H7 (cell line): ENCODE results near the gene RALB. TPM values are rescaled to one million over a fixed set of nuclear protein-coding genes. Genes with fewer than 3 reads are reported as not detected.
A peak's percentile ranks its signal among the peaks of the same experiment; 100 is the strongest.

Experiments
- DNase-seq: peaks from one replicate; pipeline ENCODE4 v3.0.0; 2012
- H3K27me3 ChIP-seq: 2 replicates; pipeline ENCODE4 v1.6.0; 2011; ENCODE audit warnings: mild to moderate bottlenecking, low read length; ENCODE audit not compliant: control insufficient read depth, insufficient read depth
- H3K36me3 ChIP-seq: replicated peaks from 2 replicates; pipeline ENCODE4 v1.5.1; 2011; ENCODE audit warnings: low read length; ENCODE audit not compliant: control insufficient read depth, insufficient read depth
- H3K4me3 ChIP-seq: 2 replicates; pipeline ENCODE4 v1.5.1; 2011; ENCODE audit warnings: low read depth, mild to moderate bottlenecking, control low read depth, low read length, moderate library complexity; ENCODE audit not compliant: insufficient read depth
- total RNA-seq: library from RNA; depleted of rRNA; stranded (reverse); fragments of >200 nt; shearing (Covaris generic); gene quantifications from 2 replicates; pipeline ENCODE4 v1.2.3, GENCODE V29; 2014

RALB gene
- total RNA-seq, 1 experiment from 2014 or later = 13.5 TPM

- H3K4me3 ChIP-seq = no peak overlapping the region
- no peaks in the 10 kb centered on the region; the same call in 1 of the 2 replicates for H3K27me3 ChIP-seq
- DNase-seq = no peak
- no peaks in the 10 kb centered on the region for H3K36me3 ChIP-seq
Observed at GRCh38 chr2:120322329-120322728, 69.7 kb downstream of the RALB start.

DNA sequence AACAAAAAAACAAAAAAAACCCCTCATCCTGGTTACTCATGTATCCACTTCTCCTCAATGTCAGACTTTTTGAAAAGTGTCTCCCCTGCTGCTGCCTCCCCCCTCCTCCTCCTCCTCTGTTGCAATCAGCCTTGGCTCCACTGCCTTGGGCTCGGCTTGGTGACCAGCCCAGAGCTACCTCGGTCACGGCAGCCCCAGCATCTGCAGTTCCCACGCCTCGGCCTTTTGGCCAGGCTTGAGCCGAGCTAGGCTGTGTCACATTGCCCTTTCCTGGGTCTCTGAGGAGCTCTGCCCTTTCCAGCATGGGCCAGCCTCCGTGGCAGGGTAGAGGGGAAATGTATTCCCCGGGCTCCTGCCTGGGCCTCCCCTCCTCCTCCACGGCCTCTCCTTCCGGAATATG, 70.6 kb downstream of the RALB start:
- DNase-seq = peak; percentile 48
- Histone ChIP-seq H3K4me3 (no peak overlapping the region), H3K27me3 (no peaks in the 10 kb centered on the region; the same call in 1 of the 2 replicates), H3K36me3 (no peaks in the 10 kb centered on the region)

DNA sequence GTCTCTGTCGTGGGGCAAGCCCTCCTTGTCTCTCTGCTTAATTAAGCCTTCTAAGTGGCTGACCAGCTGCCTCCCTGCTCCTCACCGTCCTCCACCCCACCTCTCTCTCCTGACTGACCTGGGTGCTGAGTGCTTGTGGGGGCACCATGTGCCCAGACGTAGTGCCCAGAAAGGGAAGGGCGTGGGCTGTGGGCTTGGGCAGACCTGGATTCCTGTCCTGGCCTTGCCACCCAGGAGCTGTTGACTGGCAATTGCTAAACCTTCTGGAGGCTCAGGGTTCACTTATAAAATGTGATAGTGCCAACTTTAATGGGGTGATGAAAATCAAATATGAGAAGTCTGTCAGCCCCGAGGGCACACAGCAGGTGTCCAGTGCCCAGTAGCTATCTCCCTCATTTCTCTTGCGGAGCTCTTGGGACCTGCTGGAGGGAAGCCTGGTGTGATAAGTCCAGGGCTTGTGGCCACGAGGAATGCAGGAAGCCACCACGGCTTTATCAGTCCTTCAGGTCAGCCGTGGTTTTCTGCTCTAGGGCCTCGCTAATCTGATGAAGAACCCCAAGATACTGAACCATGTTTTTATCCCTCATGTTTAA, 71.3 kb downstream of the RALB start:
- Histone ChIP-seq H3K36me3 (no peaks in the 10 kb centered on the region), H3K4me3 (no peak overlapping the region), H3K27me3 (no peaks in the 10 kb centered on the region; the same call in 1 of the 2 replicates)
- no peak for DNase-seq

- Histone ChIP-seq H3K27me3 (no peaks in the 10 kb centered on the region; the same call in 1 of the 2 replicates), H3K36me3 (no peaks in the 10 kb centered on the region), H3K4me3 (no peak overlapping the region)
- DNase-seq = no peak
Observed at GRCh38 chr2:120324933-120325332, 72.3 kb downstream of the RALB start.

- Histone ChIP-seq H3K36me3 (no peaks in the 10 kb centered on the region), H3K4me3 (no peak overlapping the region), H3K27me3 (no peaks in the 10 kb centered on the region)
- no peak for DNase-seq
Observed at GRCh38 chr2:120326066-120326465, 73.4 kb downstream of the RALB start.

DNA sequence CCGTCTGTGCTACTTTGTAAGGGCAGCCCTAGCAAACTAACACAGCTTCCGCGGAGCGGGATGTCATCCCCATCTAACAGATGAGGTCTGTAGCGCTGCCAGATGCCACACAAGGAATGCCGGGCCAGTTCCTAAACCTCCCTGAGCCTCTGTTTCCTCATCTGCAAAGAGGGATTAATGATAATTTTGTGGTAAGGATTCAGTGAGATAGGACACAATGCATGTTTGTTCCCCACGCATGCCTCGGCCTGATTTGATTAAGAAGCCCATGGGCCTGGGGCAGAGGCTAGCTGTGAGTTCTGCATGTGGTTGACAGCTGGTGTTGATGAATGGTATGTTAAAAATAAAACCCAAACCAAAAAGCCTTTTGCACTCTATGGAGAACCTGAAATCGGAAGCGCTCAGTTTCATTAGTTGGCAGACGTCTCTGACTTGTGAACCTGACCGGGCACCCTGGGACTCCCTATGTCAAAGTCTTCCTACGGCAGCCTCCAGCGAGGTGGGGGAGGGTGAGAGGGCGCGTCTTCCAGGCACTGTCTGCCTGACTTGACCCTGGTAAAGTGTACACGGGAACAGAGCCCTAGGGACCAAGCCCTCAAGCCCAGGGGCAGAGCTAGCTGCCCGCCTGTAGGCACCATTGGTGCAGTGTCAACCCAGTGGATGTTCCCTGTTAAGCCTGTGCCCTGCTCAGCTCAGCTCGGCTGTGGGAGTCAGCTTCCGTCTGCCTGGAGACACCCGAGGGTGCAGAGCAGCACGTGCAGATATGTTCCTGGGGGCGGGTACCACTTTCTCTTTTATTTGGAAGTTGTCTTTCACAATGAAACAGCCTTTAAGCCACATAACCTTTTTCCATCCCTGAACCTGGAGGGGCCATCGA, 78.5 kb downstream of the RALB start:
- Histone ChIP-seq H3K27me3 (no peaks in the 10 kb centered on the region), H3K36me3 (no peaks in the 10 kb centered on the region), H3K4me3 (no peak overlapping the region)
- DNase-seq = no peak

DNA sequence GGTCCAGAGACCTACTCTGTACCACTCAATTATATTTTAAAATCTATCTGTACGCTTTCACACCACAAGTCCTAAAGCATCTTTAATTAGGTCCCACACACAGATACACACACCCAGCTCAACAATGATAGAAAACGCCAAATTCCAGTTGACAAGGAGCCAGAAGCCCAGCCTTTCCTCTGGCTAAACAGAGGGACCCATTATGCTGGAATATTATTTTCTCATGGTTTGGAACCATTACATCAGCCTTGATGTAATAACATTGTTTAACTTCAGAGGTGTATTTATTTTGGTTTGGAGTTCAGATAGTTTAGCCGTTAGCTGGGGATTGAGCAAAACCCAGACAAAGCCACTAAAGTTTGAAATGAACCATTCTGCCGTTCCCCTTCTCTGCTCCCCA, 79.3 kb downstream of the RALB start:
- Histone ChIP-seq H3K36me3 (no peaks in the 10 kb centered on the region), H3K27me3 (no peaks in the 10 kb centered on the region), H3K4me3 (no peak overlapping the region)
- DNase-seq = no peak

DNA sequence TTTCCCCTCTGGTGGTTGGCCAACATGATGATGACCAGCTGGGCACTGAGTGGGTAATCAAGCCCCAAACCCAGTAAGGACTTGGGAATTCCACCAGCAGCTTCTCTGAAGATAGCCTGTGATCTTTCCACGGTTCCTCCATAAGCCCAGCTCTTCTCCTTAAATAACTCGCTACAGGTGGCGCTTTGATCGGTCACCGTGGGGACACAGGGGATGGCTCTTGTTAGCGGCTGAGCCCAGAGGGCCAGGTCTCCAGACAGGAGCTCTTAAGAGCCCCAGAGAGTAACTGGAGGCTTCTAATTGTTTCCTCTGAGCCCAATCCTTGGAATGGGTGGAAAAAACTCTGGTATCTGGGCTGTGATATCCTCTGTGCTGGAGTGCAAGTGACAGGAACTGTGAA, 79.7 kb downstream of the RALB start:
- no peak for DNase-seq
- Histone ChIP-seq H3K27me3 (no peaks in the 10 kb centered on the region), H3K36me3 (no peaks in the 10 kb centered on the region), H3K4me3 (no peak overlapping the region)

- no peak for DNase-seq
- Histone ChIP-seq H3K27me3 (no peaks in the 10 kb centered on the region), H3K36me3 (no peaks in the 10 kb centered on the region), H3K4me3 (no peak overlapping the region)
Observed at GRCh38 chr2:120334068-120334467, 81.4 kb downstream of the RALB start.

DNA sequence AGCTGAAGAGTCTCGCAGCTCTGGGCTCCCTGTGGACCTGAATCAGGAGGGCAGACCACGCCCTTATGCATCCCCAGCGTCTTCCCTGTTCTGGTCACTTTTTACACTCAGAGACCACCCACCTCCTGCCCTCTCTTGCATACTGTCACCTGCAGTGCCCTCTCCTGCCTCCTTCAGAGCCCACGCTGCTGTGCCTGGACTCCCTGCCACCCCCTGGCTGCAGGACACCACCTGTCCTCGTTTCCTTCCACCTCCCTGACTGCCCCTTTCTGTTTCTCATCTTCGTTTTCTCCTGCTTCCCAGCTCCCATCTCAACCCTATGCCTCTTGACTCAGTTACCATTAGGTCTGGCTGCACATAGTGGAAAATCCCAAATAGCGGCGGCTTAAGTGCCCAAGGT, 84.1 kb downstream of the RALB start:
- peaks cover 3% of the 10 kb centered on the region; the same call in 1 of the 2 replicates for H3K27me3 ChIP-seq
- no peak for DNase-seq
- H3K36me3 ChIP-seq = no peaks in the 10 kb centered on the region
- H3K4me3 ChIP-seq = no peak overlapping the region

DNA sequence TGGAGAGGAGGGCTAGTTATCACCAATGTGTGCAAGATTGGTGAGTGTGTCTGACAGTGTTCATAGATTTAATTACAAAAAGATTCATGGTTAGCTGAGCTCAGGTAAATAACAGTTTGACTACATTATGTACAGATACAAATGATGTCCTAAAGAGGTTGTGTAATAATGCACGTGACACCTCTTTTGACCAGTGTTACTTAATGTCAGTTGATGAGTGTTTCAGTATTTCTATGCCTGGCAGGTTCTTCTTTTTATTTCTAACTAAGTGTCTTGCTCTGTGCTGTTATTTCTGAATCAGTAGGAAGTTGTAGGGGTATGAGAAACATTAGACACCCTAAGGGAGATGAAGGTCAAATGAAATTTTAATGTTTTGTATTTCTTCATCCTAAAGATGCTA, 85.4 kb downstream of the RALB start:
- DNase-seq = no peak
- H3K4me3 ChIP-seq = no peak overlapping the region
- H3K36me3 ChIP-seq = no peaks in the 10 kb centered on the region
- H3K27me3 ChIP-seq = peaks cover 13% of the 10 kb centered on the region

DNA sequence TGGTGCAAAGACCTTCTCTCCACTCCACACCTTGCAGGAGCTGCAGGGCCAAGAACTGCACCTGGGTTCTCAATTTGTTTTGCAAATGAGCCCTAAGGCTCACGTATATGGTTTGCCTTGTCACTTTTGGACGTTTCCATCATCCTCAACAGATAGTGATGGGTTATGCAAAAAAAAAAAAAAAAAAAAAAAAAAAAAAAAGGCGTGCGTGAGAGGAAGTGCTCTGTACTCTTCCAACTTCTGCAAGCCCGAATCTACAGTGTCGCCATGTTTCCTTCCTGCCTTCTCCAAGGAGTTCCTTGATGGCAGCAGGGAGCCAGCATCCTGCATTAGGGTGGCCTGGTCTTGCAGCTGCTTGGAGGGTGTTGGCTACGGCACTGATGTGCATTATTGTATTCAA, 89.3 kb downstream of the RALB start:
- DNase-seq = no peak
- H3K36me3 ChIP-seq = no peaks in the 10 kb centered on the region
- no peak overlapping the region for H3K4me3 ChIP-seq
- H3K27me3 ChIP-seq = peaks cover 49% of the 10 kb centered on the region

DNA sequence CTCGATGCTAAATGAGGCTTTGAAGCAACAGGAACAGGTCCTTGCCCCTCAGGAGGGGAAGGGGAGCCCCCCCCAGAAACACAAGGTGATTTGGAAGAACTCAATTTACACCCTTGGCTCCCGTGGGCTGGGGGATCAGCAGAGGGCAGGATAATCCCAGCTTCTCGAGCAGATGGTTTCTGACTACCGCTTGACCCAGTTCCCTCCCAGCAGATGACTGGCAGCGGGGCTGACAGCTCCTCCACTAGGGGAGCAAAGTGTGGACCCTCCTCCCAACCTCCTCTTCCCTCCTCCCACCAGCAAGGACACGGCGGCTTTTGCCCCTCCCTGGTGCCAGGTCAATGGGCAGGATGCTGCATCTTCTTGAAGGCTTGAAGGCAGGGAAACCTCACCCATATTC, 89.8 kb downstream of the RALB start:
- DNase-seq = peak; percentile 70
- Histone ChIP-seq H3K4me3 (no peak overlapping the region), H3K27me3 (peaks cover 54% of the 10 kb centered on the region), H3K36me3 (no peaks in the 10 kb centered on the region)

DNA sequence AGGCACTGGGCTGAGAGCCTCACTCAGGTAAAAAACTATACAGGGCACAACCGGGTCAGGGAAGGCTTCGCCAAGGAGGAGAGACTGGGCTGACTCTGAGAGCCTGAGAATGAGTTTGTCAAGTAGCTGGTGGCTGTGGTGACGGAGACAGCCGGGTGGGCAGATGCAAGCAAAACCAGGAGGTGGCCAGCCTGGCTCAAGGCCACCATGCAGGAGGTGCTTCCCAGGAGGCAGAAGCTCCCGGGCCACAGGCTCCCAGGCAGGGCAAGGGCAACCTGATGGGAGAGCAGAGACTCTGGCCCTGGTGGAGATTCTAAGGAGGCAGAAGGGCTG, 90.4 kb downstream of the RALB start:
- Histone ChIP-seq H3K4me3 (no peak overlapping the region), H3K27me3 (peaks cover 60% of the 10 kb centered on the region)
- DNase-seq = no peak

DNA sequence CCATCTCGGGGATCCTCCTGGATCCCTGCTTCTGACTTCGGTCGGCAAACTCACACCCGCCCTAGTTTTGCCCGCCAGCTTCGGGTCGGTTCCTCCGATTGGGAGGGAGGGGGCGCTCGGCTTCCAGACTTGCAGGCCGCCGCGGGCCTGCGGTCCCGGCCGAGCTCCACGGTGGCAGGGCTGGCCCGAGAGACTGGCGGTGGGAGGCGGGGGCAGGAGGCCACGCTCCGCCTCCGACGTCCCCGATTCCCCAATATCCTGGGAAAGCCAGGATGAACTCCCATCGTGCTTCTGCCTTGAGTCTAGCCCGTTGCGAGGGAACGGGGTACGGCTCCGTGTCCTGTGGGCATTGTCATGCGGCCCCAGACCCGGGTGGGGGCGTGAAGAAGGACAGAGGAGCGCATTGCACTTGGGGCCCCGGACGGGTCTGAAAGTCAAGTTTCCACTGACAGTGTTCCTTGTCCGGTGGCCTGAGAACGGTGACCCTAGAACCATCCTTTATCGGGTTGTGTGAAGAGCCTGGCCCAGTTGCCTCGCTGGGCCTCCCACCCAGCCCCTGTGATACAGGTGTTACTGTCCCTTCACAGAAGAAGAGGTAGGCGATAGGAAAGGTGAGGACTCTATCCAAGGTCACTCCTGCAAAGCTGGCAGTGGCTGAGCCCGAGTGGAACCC, 90.9 kb downstream of the RALB start:
- peak; percentile 97 for DNase-seq
- Histone ChIP-seq H3K27me3 (peaks cover 65% of the 10 kb centered on the region), H3K36me3 (no peaks in the 10 kb centered on the region), H3K4me3 (no peak overlapping the region; the same call in 1 of the 2 replicates)

More for the DNA sequence above, 90.4 kb downstream of the RALB start:
- H3K36me3 ChIP-seq = no peaks in the 10 kb centered on the region
